Rectal smooth muscle tissue (tissue), 1 donor: ENCODE results near the gene RAD9A.

Source experiments
- H3K27ac ChIP-seq: one replicate; pipeline ENCODE4 v1.7.0; 2013; ENCODE audit warnings: low read depth, low read length, inconsistent platforms
- H3K27me3 ChIP-seq: one replicate; pipeline ENCODE4 v1.7.0; 2013; ENCODE audit warnings: low read length; ENCODE audit not compliant: control insufficient read depth, insufficient read depth
- H3K36me3 ChIP-seq: one replicate; pipeline ENCODE4 v1.7.0; 2013; ENCODE audit warnings: low read length; ENCODE audit not compliant: control insufficient read depth, insufficient read depth
- H3K4me1 ChIP-seq: one replicate; pipeline ENCODE4 v1.7.0; 2013; ENCODE audit warnings: low read length; ENCODE audit not compliant: control insufficient read depth, insufficient read depth
- H3K4me3 ChIP-seq: one replicate; pipeline ENCODE4 v1.7.0; 2013; ENCODE audit warnings: low read length
- H3K9ac ChIP-seq: one replicate; pipeline ENCODE4 v1.7.0; 2013; ENCODE audit warnings: low read length

Gene RAD9A

GRCh38 chr11:67372993-67373647, 18.7 kb upstream of the RAD9A start, which contains the start of gene CLCF1:
TSS of gene CLCF1 (minus strand) at chr11:67373598. CDS start at chr11:67373539, 59 bp downstream.
- H3K27ac ChIP-seq: peak within 1 kb of the TSS; percentile 88
- no peaks in the 10 kb centered on the region for H3K36me3 ChIP-seq
- peaks cover 35% of the 10 kb centered on the region for H3K4me1 ChIP-seq
- no peaks in the 10 kb centered on the region for H3K27me3 ChIP-seq
- H3K4me3 ChIP-seq: peak within 1 kb of the TSS; percentile 60
- peak within 1 kb of the TSS; percentile 26 for H3K9ac ChIP-seq

GRCh38 chr11:67373648-67374570, 17.9 kb upstream of the RAD9A start:
- Histone ChIP-seq H3K4me1 (peaks cover 34% of the 10 kb centered on the region), H3K9ac (no peak overlapping the region)

GRCh38 chr11:67374571-67375281, 17.1 kb upstream of the RAD9A start:
- Histone ChIP-seq H3K4me1 (peaks cover 28% of the 10 kb centered on the region), H3K27ac (peak overlapping the region; percentile 88), H3K9ac (no peak overlapping the region)

More at GRCh38 chr11:67373648-67374570, 17.9 kb upstream of the RAD9A start:
- no peaks in the 10 kb centered on the region for H3K36me3 ChIP-seq
- peak overlapping the region; percentile 88 for H3K27ac ChIP-seq
- H3K27me3 ChIP-seq: no peaks in the 10 kb centered on the region
- peak overlapping the region; percentile 60 for H3K4me3 ChIP-seq

GRCh38 chr11:67375320-67376055, 16.3 kb upstream of the RAD9A start:
- H3K9ac ChIP-seq: no peak overlapping the region
- H3K4me3 ChIP-seq: no peak overlapping the region
- no peaks in the 10 kb centered on the region for H3K36me3 ChIP-seq
- H3K4me1 ChIP-seq: peaks cover 23% of the 10 kb centered on the region
- H3K27ac ChIP-seq: no peak overlapping the region
- no peaks in the 10 kb centered on the region for H3K27me3 ChIP-seq

More at GRCh38 chr11:67374571-67375281, 17.1 kb upstream of the RAD9A start:
- Histone ChIP-seq H3K27me3 (no peaks in the 10 kb centered on the region), H3K36me3 (no peaks in the 10 kb centered on the region), H3K4me3 (peak overlapping the region; percentile 60)

- H3K4me3 ChIP-seq: no peak overlapping the region
- no peak overlapping the region for H3K27ac ChIP-seq
- H3K4me1 ChIP-seq: peaks cover 16% of the 10 kb centered on the region
- no peak overlapping the region for H3K9ac ChIP-seq
- H3K36me3 ChIP-seq: no peaks in the 10 kb centered on the region
- H3K27me3 ChIP-seq: no peaks in the 10 kb centered on the region
These were observed 15.5 kb upstream of the RAD9A start for GRCh38 chr11:67376063-67376820.

- Histone ChIP-seq H3K27me3 (no peaks in the 10 kb centered on the region), H3K9ac (no peak overlapping the region), H3K27ac (no peak overlapping the region), H3K36me3 (no peaks in the 10 kb centered on the region), H3K4me3 (no peak overlapping the region), H3K4me1 (peaks cover 9% of the 10 kb centered on the region)
These were observed 14.6 kb upstream of the RAD9A start for GRCh38 chr11:67376873-67377808.

GRCh38 chr11:67378544-67378943, 13.2 kb upstream of the RAD9A start:
- H3K27ac ChIP-seq: no peak overlapping the region
- no peak overlapping the region for H3K9ac ChIP-seq
- no peaks in the 10 kb centered on the region for H3K36me3 ChIP-seq
- peaks cover 9% of the 10 kb centered on the region for H3K4me1 ChIP-seq
- no peaks in the 10 kb centered on the region for H3K27me3 ChIP-seq
- H3K4me3 ChIP-seq: no peak overlapping the region

GRCh38 chr11:67379061-67380058, 12.4 kb upstream of the RAD9A start:
- Histone ChIP-seq H3K27me3 (no peaks in the 10 kb centered on the region), H3K4me3 (no peak overlapping the region), H3K27ac (no peak overlapping the region), H3K36me3 (no peaks in the 10 kb centered on the region), H3K9ac (no peak overlapping the region), H3K4me1 (peaks cover 4% of the 10 kb centered on the region)

- Histone ChIP-seq H3K27ac (no peak overlapping the region), H3K36me3 (no peaks in the 10 kb centered on the region), H3K27me3 (no peaks in the 10 kb centered on the region), H3K4me3 (no peak overlapping the region), H3K4me1 (no peaks in the 10 kb centered on the region), H3K9ac (no peak overlapping the region)
These were observed 10.4 kb upstream of the RAD9A start for GRCh38 chr11:67381244-67381972.
